ENCODE measurements around the gene RAD18.

The RAD18 gene

DNA sequence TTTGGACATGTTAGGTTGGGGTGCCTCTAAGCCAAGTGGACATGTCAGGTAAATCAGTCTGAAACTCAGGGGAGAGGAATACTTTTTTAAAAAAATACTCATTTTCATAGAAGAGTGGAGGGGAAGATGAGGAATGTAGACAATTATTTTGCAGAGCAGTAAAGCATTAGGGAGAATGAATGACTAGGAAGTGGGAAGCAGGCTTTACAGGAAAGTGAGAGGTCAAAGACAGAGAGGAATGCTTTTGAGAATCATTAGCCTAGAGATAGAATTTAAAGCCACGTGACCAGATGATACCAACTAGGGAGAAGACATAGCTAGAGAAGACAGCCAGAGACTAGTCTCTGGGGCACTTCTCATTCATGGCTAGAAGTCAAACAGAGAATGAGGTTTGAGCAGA, 91.0 kb downstream of the RAD18 start:
- Histone ChIP-seq H3K27me3 (ENCODE audit: control insufficient read depth, insufficient read depth, low read length) (no peaks in the 10 kb centered on the region), H3K9ac (ENCODE audit: low read depth, low read length) (no peak overlapping the region), H3K9me3 (replicated peaks; ENCODE audit: low read length) (no peaks in the 10 kb centered on the region), H3K36me3 (ENCODE audit: insufficient read depth, low read length) (peaks cover 7% of the 10 kb centered on the region), H3K4me3 (ENCODE audit: low read length) (no peak overlapping the region), H3K4me2 (ENCODE audit: low read length) (no peak overlapping the region), H3K4me1 (ENCODE audit: control insufficient read depth, insufficient read depth, low read length) (peaks cover 47% of the 10 kb centered on the region)

DNA sequence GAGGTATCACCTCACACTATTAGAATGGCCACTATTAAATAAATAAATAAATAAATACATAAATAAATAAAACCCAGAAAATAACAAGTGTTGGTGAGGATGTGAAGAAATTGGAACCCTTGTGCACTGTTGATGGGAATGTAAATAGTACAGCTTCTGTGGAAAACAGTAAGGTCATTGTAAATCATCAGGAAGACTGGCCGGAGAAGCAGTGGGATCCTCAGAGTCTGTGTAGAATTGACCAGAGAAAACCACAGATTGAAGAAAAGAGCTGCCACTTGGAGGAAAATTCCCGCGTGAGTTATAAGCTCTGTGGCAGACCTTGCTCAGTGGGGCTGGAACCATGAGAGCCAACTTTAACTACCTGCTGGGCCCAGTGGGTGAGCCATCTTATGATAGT, 92.0 kb downstream of the RAD18 start:
- H3K4me1 ChIP-seq (ENCODE audit: control insufficient read depth, insufficient read depth, low read length): peaks cover 47% of the 10 kb centered on the region
- H3K9ac ChIP-seq (ENCODE audit: low read depth, low read length): no peak overlapping the region
- H3K9me3 ChIP-seq (replicated peaks; ENCODE audit: low read length): no peaks in the 10 kb centered on the region

DNA sequence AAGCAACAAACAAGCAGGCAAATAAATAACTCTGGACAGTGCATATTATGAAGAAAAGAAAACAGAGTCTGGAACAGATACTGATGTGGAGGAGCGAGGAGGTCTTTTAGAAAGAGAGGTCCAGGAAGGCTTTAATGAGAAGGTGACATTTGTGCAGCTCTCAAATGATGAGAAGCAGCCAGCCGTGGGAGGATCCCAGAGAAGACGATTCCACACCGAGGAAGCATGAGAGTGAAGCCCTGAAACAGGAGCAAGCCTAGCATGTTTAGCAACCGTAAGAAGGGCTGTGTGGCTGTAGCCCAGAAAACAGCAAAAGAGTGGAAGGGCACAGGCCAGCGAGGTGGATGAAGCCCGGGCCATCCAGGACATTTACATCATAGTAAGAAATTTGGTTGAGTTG, 93.1 kb downstream of the RAD18 start:
- H3K4me3 ChIP-seq (ENCODE audit: low read length): no peak overlapping the region
- no peaks in the 10 kb centered on the region for H3K36me3 ChIP-seq (ENCODE audit: insufficient read depth, low read length)
- H3K9me3 ChIP-seq (replicated peaks; ENCODE audit: low read length): no peaks in the 10 kb centered on the region
- H3K27me3 ChIP-seq (ENCODE audit: control insufficient read depth, insufficient read depth, low read length): no peaks in the 10 kb centered on the region
- peak overlapping the region; percentile 26 for H3K4me2 ChIP-seq (ENCODE audit: low read length)
- H3K9ac ChIP-seq (ENCODE audit: low read depth, low read length): peak overlapping the region; percentile 72
- peaks cover 47% of the 10 kb centered on the region for H3K4me1 ChIP-seq (ENCODE audit: control insufficient read depth, insufficient read depth, low read length)

More for the DNA sequence above, 92.0 kb downstream of the RAD18 start:
- H3K27me3 ChIP-seq (ENCODE audit: control insufficient read depth, insufficient read depth, low read length): no peaks in the 10 kb centered on the region
- no peaks in the 10 kb centered on the region for H3K36me3 ChIP-seq (ENCODE audit: insufficient read depth, low read length)
- no peak overlapping the region for H3K4me3 ChIP-seq (ENCODE audit: low read length)
- no peak overlapping the region for H3K4me2 ChIP-seq (ENCODE audit: low read length)

- peaks cover 50% of the 10 kb centered on the region for H3K4me1 ChIP-seq (ENCODE audit: control insufficient read depth, insufficient read depth, low read length)
- H3K4me3 ChIP-seq (ENCODE audit: low read length): no peak overlapping the region
- no peaks in the 10 kb centered on the region for H3K9me3 ChIP-seq (replicated peaks; ENCODE audit: low read length)
- no peaks in the 10 kb centered on the region for H3K36me3 ChIP-seq (ENCODE audit: insufficient read depth, low read length)
- no peaks in the 10 kb centered on the region for H3K27me3 ChIP-seq (ENCODE audit: control insufficient read depth, insufficient read depth, low read length)
- peak overlapping the region; percentile 26 for H3K4me2 ChIP-seq (ENCODE audit: low read length)
- H3K9ac ChIP-seq (ENCODE audit: low read depth, low read length): peak overlapping the region; percentile 73
Measured at GRCh38 chr3:8869613-8870012, 93.7 kb downstream of the RAD18 start.

DNA sequence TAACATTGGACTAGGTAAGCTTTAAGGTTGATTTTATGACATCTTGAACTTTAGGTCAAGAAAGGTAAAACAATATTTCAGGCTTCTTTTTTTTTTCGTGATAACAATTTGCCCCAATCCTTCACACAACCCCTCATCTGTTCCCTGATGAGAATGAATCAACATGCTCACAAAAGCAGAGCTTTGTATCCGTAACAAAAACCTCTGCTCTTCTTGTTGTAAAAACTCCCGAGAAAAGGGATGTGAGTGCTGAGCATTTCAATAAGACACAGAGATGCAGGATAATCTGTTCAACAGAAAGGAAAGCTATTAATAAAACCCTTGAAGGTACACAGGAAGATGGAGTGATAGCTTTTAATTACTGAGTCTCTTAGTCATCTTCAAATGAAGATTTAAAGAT, 94.3 kb downstream of the RAD18 start:
- H3K9me3 ChIP-seq (replicated peaks; ENCODE audit: low read length): no peaks in the 10 kb centered on the region
- H3K36me3 ChIP-seq (ENCODE audit: insufficient read depth, low read length): no peaks in the 10 kb centered on the region
- peak overlapping the region; percentile 73 for H3K9ac ChIP-seq (ENCODE audit: low read depth, low read length)
- H3K4me3 ChIP-seq (ENCODE audit: low read length): peak overlapping the region; percentile 11
- H3K4me2 ChIP-seq (ENCODE audit: low read length): peak overlapping the region; percentile 18
- H3K27me3 ChIP-seq (ENCODE audit: control insufficient read depth, insufficient read depth, low read length): no peaks in the 10 kb centered on the region
- peaks cover 47% of the 10 kb centered on the region for H3K4me1 ChIP-seq (ENCODE audit: control insufficient read depth, insufficient read depth, low read length)

GRCh38 chr3:8867646-8868045, 95.6 kb downstream of the RAD18 start:
- H3K9me3 ChIP-seq (replicated peaks; ENCODE audit: low read length): no peaks in the 10 kb centered on the region
- no peaks in the 10 kb centered on the region for H3K27me3 ChIP-seq (ENCODE audit: control insufficient read depth, insufficient read depth, low read length)
- no peaks in the 10 kb centered on the region for H3K36me3 ChIP-seq (ENCODE audit: insufficient read depth, low read length)
- no peak overlapping the region for H3K4me2 ChIP-seq (ENCODE audit: low read length)
- H3K4me1 ChIP-seq (ENCODE audit: control insufficient read depth, insufficient read depth, low read length): peaks cover 40% of the 10 kb centered on the region
- no peak overlapping the region for H3K9ac ChIP-seq (ENCODE audit: low read depth, low read length)
- no peak overlapping the region for H3K4me3 ChIP-seq (ENCODE audit: low read length)

DNA sequence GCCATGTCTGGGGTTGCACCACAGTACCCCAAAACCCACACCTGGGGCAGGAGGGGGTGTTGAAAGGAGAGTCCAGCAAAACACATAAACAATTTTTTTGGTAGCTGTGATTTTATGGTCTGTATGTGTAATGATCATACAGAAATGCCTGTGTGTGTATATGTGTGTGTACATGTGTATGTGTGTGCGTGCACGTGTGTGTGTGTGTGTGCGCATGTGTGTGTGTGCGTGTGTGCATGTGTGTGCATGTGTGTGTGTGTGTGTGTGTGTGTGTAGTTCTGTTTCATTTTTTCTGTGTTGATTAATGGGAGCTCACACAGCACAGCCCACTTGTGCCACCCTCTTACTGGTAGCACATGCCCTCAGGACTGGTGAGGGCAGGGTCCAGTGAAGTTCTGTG, 97.6 kb downstream of the RAD18 start:
- no peaks in the 10 kb centered on the region for H3K27me3 ChIP-seq (ENCODE audit: control insufficient read depth, insufficient read depth, low read length)
- H3K4me3 ChIP-seq (ENCODE audit: low read length): no peak overlapping the region
- no peaks in the 10 kb centered on the region for H3K36me3 ChIP-seq (ENCODE audit: insufficient read depth, low read length)
- no peaks in the 10 kb centered on the region for H3K9me3 ChIP-seq (replicated peaks; ENCODE audit: low read length)
- H3K4me2 ChIP-seq (ENCODE audit: low read length): no peak overlapping the region
- H3K4me1 ChIP-seq (ENCODE audit: control insufficient read depth, insufficient read depth, low read length): peaks cover 30% of the 10 kb centered on the region
- H3K9ac ChIP-seq (ENCODE audit: low read depth, low read length): no peak overlapping the region

GRCh38 chr3:8864402-8865350, 98.6 kb downstream of the RAD18 start:
- H3K9ac ChIP-seq (ENCODE audit: low read depth, low read length): peak overlapping the region; percentile 57
- peak overlapping the region; percentile 57 for H3K4me3 ChIP-seq (ENCODE audit: low read length)
- no peaks in the 10 kb centered on the region for H3K9me3 ChIP-seq (replicated peaks; ENCODE audit: low read length)
- peaks cover 23% of the 10 kb centered on the region for H3K4me1 ChIP-seq (ENCODE audit: control insufficient read depth, insufficient read depth, low read length)
- H3K27me3 ChIP-seq (ENCODE audit: control insufficient read depth, insufficient read depth, low read length): no peaks in the 10 kb centered on the region
- peak overlapping the region; percentile 71 for H3K4me2 ChIP-seq (ENCODE audit: low read length)
- H3K36me3 ChIP-seq (ENCODE audit: insufficient read depth, low read length): no peaks in the 10 kb centered on the region

GRCh38 chr3:8863891-8864290, 99.4 kb downstream of the RAD18 start:
- Histone ChIP-seq H3K27me3 (ENCODE audit: control insufficient read depth, insufficient read depth, low read length) (no peaks in the 10 kb centered on the region), H3K9ac (ENCODE audit: low read depth, low read length) (no peak overlapping the region), H3K9me3 (replicated peaks; ENCODE audit: low read length) (no peaks in the 10 kb centered on the region), H3K4me2 (ENCODE audit: low read length) (no peak overlapping the region), H3K4me1 (ENCODE audit: control insufficient read depth, insufficient read depth, low read length) (peaks cover 17% of the 10 kb centered on the region), H3K4me3 (ENCODE audit: low read length) (no peak overlapping the region), H3K36me3 (ENCODE audit: insufficient read depth, low read length) (no peaks in the 10 kb centered on the region)

GRCh38 chr3:8857720-8858367, 105.4 kb downstream of the RAD18 start:
- Histone ChIP-seq H3K9ac (ENCODE audit: low read depth, low read length) (no peak overlapping the region), H3K4me2 (ENCODE audit: low read length) (no peak overlapping the region), H3K4me3 (ENCODE audit: low read length) (no peak overlapping the region), H3K27me3 (ENCODE audit: control insufficient read depth, insufficient read depth, low read length) (no peaks in the 10 kb centered on the region), H3K4me1 (ENCODE audit: control insufficient read depth, insufficient read depth, low read length) (peaks cover 7% of the 10 kb centered on the region), H3K9me3 (replicated peaks; ENCODE audit: low read length) (no peaks in the 10 kb centered on the region), H3K36me3 (ENCODE audit: insufficient read depth, low read length) (peaks cover 2% of the 10 kb centered on the region)

- H3K9ac ChIP-seq (ENCODE audit: low read depth, low read length): no peak overlapping the region
- peaks cover 2% of the 10 kb centered on the region for H3K36me3 ChIP-seq (ENCODE audit: insufficient read depth, low read length)
- peaks cover 17% of the 10 kb centered on the region for H3K4me1 ChIP-seq (ENCODE audit: control insufficient read depth, insufficient read depth, low read length)
- H3K9me3 ChIP-seq (replicated peaks; ENCODE audit: low read length): no peaks in the 10 kb centered on the region
- H3K4me2 ChIP-seq (ENCODE audit: low read length): no peak overlapping the region
- H3K4me3 ChIP-seq (ENCODE audit: low read length): no peak overlapping the region
- H3K27me3 ChIP-seq (ENCODE audit: control insufficient read depth, insufficient read depth, low read length): no peaks in the 10 kb centered on the region
Measured at GRCh38 chr3:8856721-8857120, 106.6 kb downstream of the RAD18 start.
